Measurements from ENCODE around the gene SLC22A23.

- no peak for TF ChIP-seq CTCF (IDR thresholded peaks at IDR 0.05)
- TF ChIP-seq POLR2A (IDR thresholded peaks at IDR 0.05): no peak
- no peak for TF ChIP-seq POLR2AphosphoS5 (IDR thresholded peaks at IDR 0.05)
- no peak for TF ChIP-seq EP300 (IDR thresholded peaks at IDR 0.05)
Observed at GRCh38 chr6:3291987-3292386, 164.9 kb downstream of the SLC22A23 start.

Data from sigmoid colon (tissue), 4 donors.